Stomach (tissue), 9 donors: ENCODE data around the gene PNPLA5. TPM values are rescaled to one million over a fixed set of nuclear protein-coding genes. Genes with fewer than 3 reads are reported as not detected.

Source experiments
- DNase-seq, 2 donors: peaks; one replicate each; pipeline versions ENCODE4 v3.0.0 to v3.0.0-alpha.2; 2013 to 2019
- H3K27ac ChIP-seq, 5 donors: fragments of 200-600 bp in 4 of 5; sonication (generic) in 4 of 5; one replicate each; pipeline ENCODE4 v1.5.1; 2013 to 2019; ENCODE audit warnings: mild to moderate bottlenecking in 1 of 5, moderate library complexity in 1 of 5
- H3K27me3 ChIP-seq, 3 donors: fragments of 200-600 bp; sonication (generic); one replicate each; pipeline ENCODE4 v1.5.1; 2017 to 2019; ENCODE audit warnings: mixed run types in 1 of 3
- H3K36me3 ChIP-seq, 4 donors: fragments of 200-600 bp; sonication (generic); 1 replicate in 3 of 4; 2 replicates in 1 of 4; pipeline ENCODE4 v1.5.1; 2016 to 2019
- H3K4me1 ChIP-seq, 4 donors: fragments of 200-600 bp; sonication (generic); one replicate each; pipeline ENCODE4 v1.5.1; 2016 to 2019
- H3K4me3 ChIP-seq, 4 donors: fragments of 200-600 bp; sonication (generic) in 3 of 4; one replicate each; pipeline ENCODE4 v1.5.1; 2016 to 2019; ENCODE audit warnings: mild to moderate bottlenecking in 1 of 4
- H3K9me3 ChIP-seq, 4 donors: fragments of 200-600 bp; sonication (generic); one replicate each; pipeline ENCODE4 v1.5.1; 2016 to 2019
- EP300 ChIP-seq: sonication (generic); formaldehyde crosslinking; IDR thresholded peaks from one replicate; pipeline ENCODE4 v1.6.1; 2017; ENCODE audit warnings: antibody characterized with exemption
- POLR2A ChIP-seq, 4 donors: fragments of 450-650 bp; IDR thresholded peaks; one replicate each; pipeline ENCODE4 v1.6.1; 2016; ENCODE audit warnings: antibody characterized with exemption in 4 of 4, control low read depth in 2 of 4, mild to moderate bottlenecking in 1 of 4, moderate library complexity in 1 of 4
- POLR2AphosphoS5 ChIP-seq, 3 donors: sonication (generic); formaldehyde crosslinking; IDR thresholded peaks; one replicate each; pipeline ENCODE4 v1.6.1; 2016; ENCODE audit warnings: antibody characterized with exemption in 3 of 3
- WGBS, 5 donors: extraction: QIAGEN DNeasy Blood & Tissue Kit in 3 of 5; methylation state at CpG; one replicate each; pipeline versions ENCODE4 v1.1.5 to v1.1.7; 2013 to 2018; 5-methylcytosine and 5-hydroxymethylcytosine counted together
- intact Hi-C: fragments of 100-400 bp; cut with DNase I; formaldehyde crosslinking; loops from one replicate; pipeline ENCODE4 v1.15.1; 2023; ENCODE audit warnings: low total_unique reads
- polyA plus RNA-seq, 3 donors: library from polyadenylated mRNA; stranded (reverse); fragments of 200-250 nt; gene quantifications; one replicate each; pipeline ENCODE4 v1.2.3, GENCODE V29; 2013
- total RNA-seq, 5 donors: library from RNA; depleted of rRNA; stranded (reverse); fragments of >200 nt; gene quantifications; one replicate each; pipeline versions ENCODE4 v1.1.0 to v1.2.3, GENCODE V29; 2014 to 2016
- TF ChIP-seq, protein P1 (sequence below), 7 experiments: fragments of 450-650 bp in 4 of 7; fragments of 200-600 bp in 3 of 7; sonication (generic) in 3 of 7; IDR thresholded peaks; one replicate each; pipeline ENCODE4 v1.5.1; 2016 to 2019; ENCODE audit warnings: antibody characterized with exemption in 7 of 7, control low read depth in 2 of 7, mild to moderate bottlenecking in 1 of 7
- donor health status: healthy with polysubstance abuse.
- donor health status: Bipolar disorder and iron deficiency.
- donor health status: healthy.

The PNPLA5 gene
- total and polyA plus RNA-seq, 8 donors = not detected

DNA sequence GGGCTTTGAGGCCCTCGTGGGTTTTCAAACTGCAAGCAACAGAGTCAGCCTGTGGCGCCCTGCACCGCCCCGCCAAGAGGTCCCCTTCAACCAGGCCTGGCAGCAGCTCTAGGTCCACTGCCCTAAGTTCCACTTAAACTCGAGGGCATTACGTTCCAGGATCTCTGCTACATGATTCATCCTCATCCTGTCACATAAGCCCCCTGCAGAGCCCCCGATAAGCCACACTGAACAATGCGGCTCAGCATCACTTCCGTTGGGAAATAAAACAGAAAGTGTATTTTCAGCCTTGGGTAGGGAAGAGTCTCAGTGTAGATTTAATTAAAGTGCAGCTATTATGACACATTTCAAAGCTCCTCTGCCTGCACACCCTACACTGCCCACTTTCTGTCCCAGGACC, 54.1 kb downstream of the PNPLA5 start:
- TF ChIP-seq, protein P1, sequence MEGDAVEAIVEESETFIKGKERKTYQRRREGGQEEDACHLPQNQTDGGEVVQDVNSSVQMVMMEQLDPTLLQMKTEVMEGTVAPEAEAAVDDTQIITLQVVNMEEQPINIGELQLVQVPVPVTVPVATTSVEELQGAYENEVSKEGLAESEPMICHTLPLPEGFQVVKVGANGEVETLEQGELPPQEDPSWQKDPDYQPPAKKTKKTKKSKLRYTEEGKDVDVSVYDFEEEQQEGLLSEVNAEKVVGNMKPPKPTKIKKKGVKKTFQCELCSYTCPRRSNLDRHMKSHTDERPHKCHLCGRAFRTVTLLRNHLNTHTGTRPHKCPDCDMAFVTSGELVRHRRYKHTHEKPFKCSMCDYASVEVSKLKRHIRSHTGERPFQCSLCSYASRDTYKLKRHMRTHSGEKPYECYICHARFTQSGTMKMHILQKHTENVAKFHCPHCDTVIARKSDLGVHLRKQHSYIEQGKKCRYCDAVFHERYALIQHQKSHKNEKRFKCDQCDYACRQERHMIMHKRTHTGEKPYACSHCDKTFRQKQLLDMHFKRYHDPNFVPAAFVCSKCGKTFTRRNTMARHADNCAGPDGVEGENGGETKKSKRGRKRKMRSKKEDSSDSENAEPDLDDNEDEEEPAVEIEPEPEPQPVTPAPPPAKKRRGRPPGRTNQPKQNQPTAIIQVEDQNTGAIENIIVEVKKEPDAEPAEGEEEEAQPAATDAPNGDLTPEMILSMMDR (IDR thresholded peaks at IDR 0.05) = no peak
- H3K27ac ChIP-seq = no peak overlapping the region
- H3K27me3 ChIP-seq = peaks cover 0 to 41% (median 0%) of the 10 kb centered on the region in 3 donors
- WGBS, 5 donors = 71 to 82% (median 77%) methylated on average over 9 of the region's 9 CpGs
- H3K36me3 ChIP-seq = no peaks in the 10 kb centered on the region
- no peaks in the 10 kb centered on the region for H3K4me1 ChIP-seq
- intact Hi-C loops = no loop called here
- no peak for DNase-seq
- no peak overlapping the region for H3K4me3 ChIP-seq
- H3K9me3 ChIP-seq = no peaks in the 10 kb centered on the region

DNA sequence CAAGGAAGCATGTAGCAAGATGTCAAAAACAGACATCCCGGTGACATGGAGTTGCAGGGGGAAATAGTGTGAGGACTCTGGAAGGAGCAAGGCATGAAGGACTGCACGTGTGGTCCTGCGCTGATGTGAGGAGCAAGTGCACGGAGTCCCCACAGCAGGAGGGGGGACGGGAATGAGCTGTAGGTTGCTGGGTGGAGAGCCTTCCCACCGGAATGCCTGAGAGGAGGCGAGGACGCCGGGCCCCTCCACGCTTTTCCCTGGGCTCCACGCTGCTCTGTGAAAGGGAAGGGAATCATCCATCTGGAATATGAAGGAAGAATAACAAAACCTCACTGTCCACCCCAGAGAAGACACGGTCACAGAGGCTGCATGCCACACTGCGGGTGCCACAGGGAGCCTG, 56.1 kb downstream of the PNPLA5 start:
- Histone ChIP-seq H3K27ac (no peak overlapping the region), H3K9me3 (no peaks in the 10 kb centered on the region), H3K27me3 (peaks cover 0 to 46% (median 0%) of the 10 kb centered on the region in 3 donors), H3K4me3 (no peak overlapping the region), H3K4me1 (no peaks in the 10 kb centered on the region), H3K36me3 (no peaks in the 10 kb centered on the region)
- WGBS, 5 donors = 87 to 94% (median 90%) methylated on average over 13 of the region's 13 CpGs
- TF ChIP-seq POLR2AphosphoS5 (IDR thresholded peaks at IDR 0.05) = no peak
- TF ChIP-seq EP300 = no peak
- TF ChIP-seq, protein P1 (IDR thresholded peaks at IDR 0.05) = no peak
- no peak for TF ChIP-seq POLR2A (IDR thresholded peaks at IDR 0.05)
- DNase-seq = no peak
- intact Hi-C loops = no loop called here

DNA sequence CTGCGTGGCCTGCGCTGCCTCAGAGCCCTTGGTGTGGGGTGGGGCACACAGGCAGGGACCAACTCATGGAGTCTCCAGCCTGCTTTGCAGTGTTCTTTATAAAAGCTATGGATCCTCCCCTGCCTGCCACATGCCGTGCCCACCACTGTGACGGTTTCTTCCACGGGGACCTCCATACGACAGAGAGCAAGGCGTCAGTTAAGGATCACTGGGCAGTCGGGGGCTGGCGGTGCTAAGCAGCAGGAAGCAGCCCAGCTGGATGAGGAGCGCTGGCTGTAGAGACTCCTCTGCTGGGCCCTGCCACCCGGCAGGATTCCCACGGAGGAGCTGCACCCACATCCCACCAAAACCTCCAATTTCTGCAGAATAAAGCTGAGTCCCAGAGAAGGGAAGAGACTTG, 56.6 kb downstream of the PNPLA5 start:
- H3K27me3 ChIP-seq = peaks cover 0 to 50% (median 0%) of the 10 kb centered on the region in 3 donors
- intact Hi-C loops = no loop called here
- no peak overlapping the region for H3K27ac ChIP-seq
- WGBS, 5 donors = 70 to 79% (median 73%) methylated on average over 8 to 12 of the region's 12 CpGs
- TF ChIP-seq POLR2A (IDR thresholded peaks at IDR 0.05) = no peak
- H3K36me3 ChIP-seq = no peaks in the 10 kb centered on the region
- H3K9me3 ChIP-seq = no peaks in the 10 kb centered on the region
- no peaks in the 10 kb centered on the region for H3K4me1 ChIP-seq
- H3K4me3 ChIP-seq = no peak overlapping the region
- no peak for DNase-seq

DNA sequence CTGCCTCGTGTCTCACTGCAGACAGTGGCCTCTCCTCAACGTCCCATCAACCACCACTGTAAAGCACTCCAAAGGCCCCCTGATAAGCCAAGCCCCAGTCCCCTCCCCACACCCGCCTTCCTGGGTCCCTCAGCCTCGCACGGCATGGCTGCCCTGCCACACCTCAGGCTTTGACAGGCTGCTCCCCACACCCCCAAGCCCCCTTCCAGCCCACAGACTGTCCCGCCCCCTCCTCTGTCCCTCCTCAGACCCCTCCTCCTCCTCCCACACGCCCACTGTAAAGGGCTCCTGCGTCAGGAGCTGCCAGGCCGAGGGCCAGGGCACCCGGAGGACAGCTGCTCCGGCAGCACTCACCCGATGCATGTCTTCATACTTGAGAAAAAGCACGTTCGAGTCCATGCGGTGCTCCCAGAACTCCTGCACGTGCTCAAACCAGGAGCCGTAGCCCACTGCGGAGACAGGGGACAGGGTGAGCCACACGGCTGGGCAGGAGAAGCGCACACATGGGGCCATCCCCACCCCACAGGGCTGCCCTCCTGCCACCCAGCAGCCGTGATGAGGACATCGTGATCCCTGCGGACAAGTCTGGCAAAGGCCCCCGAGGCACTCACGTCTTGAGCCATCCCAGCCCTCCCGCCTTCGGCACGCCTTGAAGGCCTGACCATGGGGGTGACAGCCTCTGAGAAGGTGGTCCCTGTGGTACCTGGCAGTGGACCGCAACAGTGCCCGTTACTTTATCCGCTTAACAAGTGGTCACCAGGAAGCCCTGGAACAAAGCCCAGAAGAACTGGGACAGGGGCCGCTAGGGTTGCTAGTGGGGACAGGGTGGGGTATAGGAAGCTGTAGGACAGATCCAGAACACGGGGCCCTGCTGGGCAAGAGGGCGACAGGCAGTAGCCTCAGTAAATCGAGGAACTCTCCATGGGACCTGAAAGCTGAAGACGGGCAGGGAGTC, 58.2 kb downstream of the PNPLA5 start:
- no peak overlapping the region for H3K27ac ChIP-seq
- no peaks in the 10 kb centered on the region for H3K36me3 ChIP-seq
- no peaks in the 10 kb centered on the region for H3K9me3 ChIP-seq
- WGBS, 5 donors = 68 to 82% (median 74%) methylated on average over 31 to 36 of the region's 36 CpGs
- peaks cover 0 to 58% (median 0%) of the 10 kb centered on the region in 3 donors for H3K27me3 ChIP-seq
- intact Hi-C loops = no loop called here
- DNase-seq = no peak
- H3K4me3 ChIP-seq = no peak overlapping the region
- H3K4me1 ChIP-seq = peaks cover 0 to 10% (median 0%) of the 10 kb centered on the region in 4 donors
- TF ChIP-seq POLR2A (IDR thresholded peaks at IDR 0.05) = no peak
- no peak for TF ChIP-seq EP300
- no peak for TF ChIP-seq POLR2AphosphoS5 (IDR thresholded peaks at IDR 0.05)
- TF ChIP-seq, protein P1 (IDR thresholded peaks at IDR 0.05) = no peak
